Measurements from ENCODE around the gene KCTD5.

Gene KCTD5

DNA sequence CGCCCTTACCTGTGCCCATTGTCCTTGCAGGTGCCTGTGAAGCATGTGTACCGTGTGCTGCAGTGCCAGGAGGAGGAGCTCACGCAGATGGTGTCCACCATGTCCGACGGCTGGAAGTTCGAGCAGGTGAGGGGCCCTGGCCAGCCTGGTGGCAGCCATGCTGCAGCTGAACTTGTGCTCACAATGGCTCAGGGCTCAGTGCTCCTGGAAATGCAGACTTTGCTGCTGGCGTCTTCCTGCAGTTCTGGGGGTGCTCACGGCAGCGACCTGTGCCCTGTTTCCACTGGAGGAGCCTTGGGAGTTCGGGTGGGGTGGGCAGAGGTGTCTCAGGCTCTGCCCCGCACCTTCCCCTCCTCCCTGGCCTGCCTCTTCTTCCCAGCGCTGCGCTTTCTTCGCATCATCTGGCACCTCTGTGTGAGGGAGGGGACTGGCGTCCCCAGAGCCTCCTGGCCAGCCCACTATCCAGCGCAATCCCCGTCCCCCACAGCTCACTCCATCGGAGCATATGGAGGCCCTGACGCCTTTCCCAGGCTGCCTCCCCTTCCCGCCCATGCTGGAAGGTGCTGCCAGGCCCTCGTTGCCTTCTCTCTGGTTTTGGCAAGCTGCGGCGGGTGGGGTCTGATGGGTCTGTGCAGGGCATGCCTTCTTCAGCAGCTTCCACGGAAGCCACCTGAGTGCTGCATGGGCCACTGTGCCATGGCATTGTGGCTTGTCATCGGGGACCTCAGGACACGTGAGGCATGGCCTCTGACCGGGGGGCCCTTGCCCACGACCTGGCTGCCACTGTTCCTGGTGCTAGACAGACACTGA lies 17.7 kb downstream of the KCTD5 start:
- no peak overlapping the region for H3K4me3 ChIP-seq (ENCODE audit: control insufficient read depth, low read depth, low read length)
- DNase-seq (ENCODE audit: low read depth), result no peak
- TF ChIP-seq, protein P1, sequence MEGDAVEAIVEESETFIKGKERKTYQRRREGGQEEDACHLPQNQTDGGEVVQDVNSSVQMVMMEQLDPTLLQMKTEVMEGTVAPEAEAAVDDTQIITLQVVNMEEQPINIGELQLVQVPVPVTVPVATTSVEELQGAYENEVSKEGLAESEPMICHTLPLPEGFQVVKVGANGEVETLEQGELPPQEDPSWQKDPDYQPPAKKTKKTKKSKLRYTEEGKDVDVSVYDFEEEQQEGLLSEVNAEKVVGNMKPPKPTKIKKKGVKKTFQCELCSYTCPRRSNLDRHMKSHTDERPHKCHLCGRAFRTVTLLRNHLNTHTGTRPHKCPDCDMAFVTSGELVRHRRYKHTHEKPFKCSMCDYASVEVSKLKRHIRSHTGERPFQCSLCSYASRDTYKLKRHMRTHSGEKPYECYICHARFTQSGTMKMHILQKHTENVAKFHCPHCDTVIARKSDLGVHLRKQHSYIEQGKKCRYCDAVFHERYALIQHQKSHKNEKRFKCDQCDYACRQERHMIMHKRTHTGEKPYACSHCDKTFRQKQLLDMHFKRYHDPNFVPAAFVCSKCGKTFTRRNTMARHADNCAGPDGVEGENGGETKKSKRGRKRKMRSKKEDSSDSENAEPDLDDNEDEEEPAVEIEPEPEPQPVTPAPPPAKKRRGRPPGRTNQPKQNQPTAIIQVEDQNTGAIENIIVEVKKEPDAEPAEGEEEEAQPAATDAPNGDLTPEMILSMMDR (conservative IDR thresholded peaks at IDR 0.05; ENCODE audit: control insufficient read depth, insufficient read depth, low read depth, low read length), result no peak

DNA sequence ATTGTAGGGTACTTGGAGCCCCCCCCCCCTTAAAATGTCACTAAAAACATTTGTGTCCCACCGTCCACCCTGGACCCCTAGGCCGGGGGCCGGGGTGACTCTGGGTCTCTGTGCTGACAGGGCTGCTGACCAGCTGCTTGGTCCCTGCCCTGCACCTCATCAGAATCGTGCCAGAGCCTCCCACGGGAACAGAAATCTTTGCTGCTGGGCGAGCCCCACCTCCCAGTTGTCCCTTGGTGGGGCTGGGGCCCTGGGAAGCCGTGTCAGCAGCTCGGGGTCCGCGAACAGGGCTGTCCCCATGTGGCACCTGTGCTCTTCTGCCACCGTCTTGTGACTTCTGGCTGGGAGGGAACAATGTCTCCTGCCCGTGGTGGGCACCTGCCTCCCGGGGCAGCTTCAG lies 18.5 kb downstream of the KCTD5 start:
- H3K4me3 ChIP-seq (ENCODE audit: control insufficient read depth, low read depth, low read length), result no peak overlapping the region
- TF ChIP-seq, protein P1 (conservative IDR thresholded peaks at IDR 0.05; ENCODE audit: control insufficient read depth, insufficient read depth, low read depth, low read length), result no peak
- DNase-seq (ENCODE audit: low read depth), result no peak

DNA sequence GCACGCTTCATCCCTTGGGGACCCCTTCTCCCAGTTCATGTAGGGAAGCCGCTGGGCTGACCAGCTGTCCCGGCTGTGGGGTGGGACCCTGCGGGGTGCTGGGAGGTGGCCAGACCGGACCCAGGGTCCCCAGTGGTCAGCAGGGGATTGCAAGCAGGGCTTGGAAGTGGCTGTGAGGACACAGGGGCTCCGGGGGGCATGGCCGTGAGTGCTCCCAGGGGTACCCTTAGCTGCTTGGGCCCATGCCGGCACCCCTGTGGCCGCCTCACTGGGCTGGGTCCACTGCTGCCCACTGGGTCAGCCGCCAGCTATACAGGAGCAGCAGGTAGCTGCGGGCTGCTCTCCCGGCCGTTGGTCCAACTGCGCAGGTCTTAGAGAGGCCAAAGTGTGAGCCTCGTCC lies 18.9 kb downstream of the KCTD5 start:
- no peak for DNase-seq (ENCODE audit: low read depth)
- H3K4me3 ChIP-seq (ENCODE audit: control insufficient read depth, low read depth, low read length), result no peak overlapping the region
- TF ChIP-seq, protein P1 (conservative IDR thresholded peaks at IDR 0.05; ENCODE audit: control insufficient read depth, insufficient read depth, low read depth, low read length), result no peak

DNA sequence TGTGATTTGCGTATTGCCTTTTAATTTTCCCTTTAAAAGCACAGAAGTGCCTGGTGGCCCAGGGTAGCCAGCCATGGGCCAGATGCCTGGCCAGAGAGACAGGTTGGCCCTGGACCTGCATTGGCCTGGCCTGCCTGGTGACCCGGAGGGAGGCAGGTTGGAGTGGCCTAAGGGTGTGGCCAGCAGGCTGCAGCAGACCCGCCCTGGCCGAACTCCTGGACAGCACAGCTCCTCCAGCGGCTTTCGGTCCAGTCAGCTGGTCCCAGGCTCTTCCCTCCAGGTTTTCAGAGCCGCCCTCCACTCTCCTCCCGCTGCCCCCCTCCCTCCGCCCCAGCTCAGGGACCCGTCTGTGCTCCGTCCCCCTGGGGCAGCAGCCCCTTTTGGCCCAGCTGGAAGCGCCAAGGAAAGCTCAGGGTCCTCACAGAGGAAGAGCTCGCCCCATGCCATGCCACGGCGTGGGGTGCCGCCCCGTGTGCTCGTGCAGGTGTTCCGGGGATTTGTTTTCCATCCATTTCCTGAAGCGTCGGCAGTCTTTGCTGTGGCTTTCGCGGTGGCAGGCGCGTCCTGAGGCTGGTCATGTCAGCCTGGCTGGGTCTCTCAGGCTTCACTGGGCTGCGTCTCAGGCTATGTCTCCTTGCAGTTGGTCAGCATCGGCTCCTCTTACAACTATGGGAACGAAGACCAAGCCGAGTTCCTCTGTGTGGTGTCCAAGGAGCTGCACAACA lies 19.6 kb downstream of the KCTD5 start:
- TF ChIP-seq, protein P1 (conservative IDR thresholded peaks at IDR 0.05; ENCODE audit: control insufficient read depth, insufficient read depth, low read depth, low read length), result no peak
- DNase-seq (ENCODE audit: low read depth), result no peak
- H3K4me3 ChIP-seq (ENCODE audit: control insufficient read depth, low read depth, low read length), result no peak overlapping the region

DNA sequence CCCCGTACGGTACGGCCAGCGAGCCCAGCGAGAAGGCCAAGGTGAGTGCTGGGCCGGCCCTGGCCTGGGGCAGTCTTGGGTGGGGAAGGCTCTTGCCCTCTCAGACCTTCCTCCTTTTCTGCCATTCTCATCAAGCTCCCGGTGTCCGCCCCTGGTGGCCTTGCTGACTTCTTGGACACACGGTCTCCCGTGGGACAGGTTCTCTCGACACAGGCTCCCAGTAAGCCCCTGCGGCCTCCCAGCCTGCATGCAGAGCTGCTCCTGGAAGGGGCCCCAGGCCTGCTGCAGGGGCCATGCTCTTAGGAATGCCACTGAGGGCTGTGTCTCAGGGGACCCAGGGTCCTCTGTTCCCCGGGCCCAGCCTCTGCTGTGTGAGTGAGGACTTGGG lies 20.1 kb downstream of the KCTD5 start:
- DNase-seq (ENCODE audit: low read depth), result no peak
- TF ChIP-seq, protein P1 (conservative IDR thresholded peaks at IDR 0.05; ENCODE audit: control insufficient read depth, insufficient read depth, low read depth, low read length), result no peak
- H3K4me3 ChIP-seq (ENCODE audit: control insufficient read depth, low read depth, low read length), result no peak overlapping the region

DNA sequence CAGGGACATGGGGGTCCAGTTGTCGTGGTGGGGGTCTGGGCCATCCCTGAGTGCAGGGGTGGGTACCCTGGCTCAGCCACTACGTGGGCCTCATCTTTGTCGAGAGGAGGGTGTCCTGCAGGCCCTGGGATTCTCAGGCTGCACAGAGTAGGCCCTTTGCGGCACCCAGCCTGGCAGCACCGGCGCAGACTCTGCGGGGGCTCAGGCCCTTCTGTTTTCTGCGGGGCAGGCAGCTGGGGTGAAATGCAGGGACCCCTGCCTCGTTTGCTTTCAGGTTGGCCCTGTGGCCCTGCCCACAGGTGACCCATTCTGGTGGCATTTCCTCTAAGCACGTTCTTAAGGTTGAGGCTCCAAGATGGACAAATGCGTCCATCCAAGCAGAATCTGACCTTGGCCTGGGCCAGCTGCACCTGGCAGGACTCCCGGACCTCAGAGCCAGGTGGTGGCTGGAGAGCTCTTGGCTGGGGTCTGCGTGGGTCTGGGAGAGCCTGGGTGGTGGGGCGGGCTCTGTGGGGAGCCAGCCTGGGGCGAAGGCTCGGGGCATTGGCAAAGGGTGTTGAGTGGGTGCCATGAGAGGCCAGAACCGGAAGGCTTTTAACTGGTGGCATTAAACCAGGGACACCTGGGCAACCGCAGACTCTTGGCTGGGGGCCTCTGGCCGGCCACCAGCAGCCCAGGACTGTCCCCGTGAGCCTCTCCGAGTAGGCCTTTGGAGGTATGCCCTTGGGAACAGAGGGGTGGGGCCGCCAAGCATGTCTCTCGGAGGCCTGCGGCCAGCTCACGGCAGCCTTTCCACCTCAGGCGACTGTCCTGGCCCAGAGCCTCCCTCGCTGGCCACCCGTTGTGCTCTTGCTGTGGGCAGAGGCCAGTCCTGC lies 20.8 kb downstream of the KCTD5 start:
- no peak for DNase-seq (ENCODE audit: low read depth)
- TF ChIP-seq, protein P1 (conservative IDR thresholded peaks at IDR 0.05; ENCODE audit: control insufficient read depth, insufficient read depth, low read depth, low read length), result no peak
- H3K4me3 ChIP-seq (ENCODE audit: control insufficient read depth, low read depth, low read length), result no peak overlapping the region

Data from fibroblast of mammary gland (primary cell).